Bronchial epithelial cell (primary cell): ENCODE measurements around the gene REV3L. TPM values are rescaled to one million over a fixed set of nuclear protein-coding genes. Genes with fewer than 3 reads are reported as not detected.

Experiments
- DNase-seq: peaks from one replicate; pipeline ENCODE4 v3.0.0-alpha.2; 2010; ENCODE audit warnings: low read depth
- FAIRE-seq: peaks from 2 replicates; lab custom pipeline; 2011; peaks lifted over from hg19 to GRCh38; lab: Jason Lieb, UNC
- H3K27me3 ChIP-seq: 2 replicates; pipeline ENCODE4 v1.5.1; 2011; ENCODE audit warnings: low read length; ENCODE audit not compliant: control insufficient read depth, insufficient read depth
- H3K36me3 ChIP-seq: 2 replicates; pipeline ENCODE4 v1.5.1; 2011; ENCODE audit warnings: low read length; ENCODE audit not compliant: control insufficient read depth, insufficient read depth
- H3K4me3 ChIP-seq: 2 replicates; pipeline ENCODE4 v1.5.1; 2011; ENCODE audit warnings: mild to moderate bottlenecking, low read depth, low read length, control low read depth
- total RNA-seq: library from RNA; depleted of rRNA; stranded (reverse); fragments of >200 nt; gene quantifications from 2 replicates; pipeline ENCODE4 v1.2.1, GENCODE V29; 2014
- TF ChIP-seq, protein P1 (sequence below): IDR thresholded peaks from 2 replicates; pipeline ENCODE4 v1.5.1; 2011; ENCODE audit warnings: mild to moderate bottlenecking, moderate library complexity, low read length, control low read depth, inconsistent platforms; ENCODE audit not compliant: insufficient read depth, severe bottlenecking

Gene REV3L
- total RNA-seq, 1 donor from 2014 or later, result 8.4 TPM

DNA sequence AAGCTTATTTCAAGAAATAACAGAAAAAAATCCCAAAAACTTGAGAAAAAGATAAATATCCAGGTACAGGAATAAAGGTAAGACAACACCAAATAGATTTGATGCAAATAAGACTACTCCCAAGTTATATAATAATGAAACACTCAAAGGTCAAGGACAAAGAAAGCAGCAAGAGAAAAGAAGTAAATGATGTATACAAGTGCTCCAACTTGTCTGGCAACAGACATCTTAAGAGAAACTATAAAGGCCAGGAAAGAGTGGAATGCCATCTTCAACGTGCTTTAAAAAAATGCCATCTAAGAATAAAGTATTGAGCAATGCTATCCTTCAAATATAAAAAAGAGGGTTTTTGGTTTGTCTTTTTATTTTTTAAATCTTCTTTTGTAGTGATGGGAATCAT, 54.2 kb downstream of the REV3L start:
- FAIRE-seq, result no peak

DNA sequence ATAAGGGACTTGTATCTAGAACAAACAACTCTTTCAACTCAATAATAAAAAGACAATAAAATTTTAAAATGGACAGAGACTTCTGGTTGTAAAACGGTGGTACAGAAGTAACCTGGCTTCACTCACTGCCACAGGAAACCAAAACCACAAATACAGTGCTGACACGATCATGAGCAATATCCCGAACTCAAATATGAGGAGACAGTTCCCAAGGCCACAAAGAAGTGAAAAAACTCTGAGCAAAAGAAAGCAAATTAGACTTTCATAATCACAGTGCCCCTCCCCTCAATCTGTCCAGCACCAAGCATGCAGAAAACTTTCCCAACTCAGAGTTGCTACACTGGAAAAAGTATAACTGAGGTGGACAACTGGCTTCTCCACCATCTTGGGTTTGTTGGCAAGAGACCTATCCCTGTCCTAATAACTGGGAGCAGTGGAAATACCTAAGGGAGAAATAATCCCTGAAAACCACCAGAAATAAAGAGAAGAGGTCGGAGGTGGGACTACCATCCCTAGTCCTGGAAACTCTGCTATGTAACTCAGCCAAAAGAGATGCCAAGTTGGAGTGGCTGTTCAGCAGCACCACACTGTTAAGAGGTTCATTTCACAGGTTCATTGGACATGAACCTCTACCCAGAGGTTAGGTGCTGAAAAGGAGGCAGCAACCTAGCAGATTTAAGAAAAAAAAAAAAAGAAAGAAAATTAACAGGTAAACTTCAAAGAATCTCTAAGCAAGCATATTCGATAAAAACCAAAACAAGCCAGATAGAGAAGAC, 55.5 kb downstream of the REV3L start:
- H3K36me3 ChIP-seq, result no peaks in the 10 kb centered on the region
- no peak for FAIRE-seq
- peak; percentile 93 for DNase-seq
- no peak overlapping the region for H3K4me3 ChIP-seq
- H3K27me3 ChIP-seq, result no peaks in the 10 kb centered on the region
- TF ChIP-seq, protein P1, sequence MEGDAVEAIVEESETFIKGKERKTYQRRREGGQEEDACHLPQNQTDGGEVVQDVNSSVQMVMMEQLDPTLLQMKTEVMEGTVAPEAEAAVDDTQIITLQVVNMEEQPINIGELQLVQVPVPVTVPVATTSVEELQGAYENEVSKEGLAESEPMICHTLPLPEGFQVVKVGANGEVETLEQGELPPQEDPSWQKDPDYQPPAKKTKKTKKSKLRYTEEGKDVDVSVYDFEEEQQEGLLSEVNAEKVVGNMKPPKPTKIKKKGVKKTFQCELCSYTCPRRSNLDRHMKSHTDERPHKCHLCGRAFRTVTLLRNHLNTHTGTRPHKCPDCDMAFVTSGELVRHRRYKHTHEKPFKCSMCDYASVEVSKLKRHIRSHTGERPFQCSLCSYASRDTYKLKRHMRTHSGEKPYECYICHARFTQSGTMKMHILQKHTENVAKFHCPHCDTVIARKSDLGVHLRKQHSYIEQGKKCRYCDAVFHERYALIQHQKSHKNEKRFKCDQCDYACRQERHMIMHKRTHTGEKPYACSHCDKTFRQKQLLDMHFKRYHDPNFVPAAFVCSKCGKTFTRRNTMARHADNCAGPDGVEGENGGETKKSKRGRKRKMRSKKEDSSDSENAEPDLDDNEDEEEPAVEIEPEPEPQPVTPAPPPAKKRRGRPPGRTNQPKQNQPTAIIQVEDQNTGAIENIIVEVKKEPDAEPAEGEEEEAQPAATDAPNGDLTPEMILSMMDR, result no peak

More for the DNA sequence above, 54.2 kb downstream of the REV3L start:
- no peak overlapping the region for H3K4me3 ChIP-seq
- no peaks in the 10 kb centered on the region for H3K27me3 ChIP-seq
- H3K36me3 ChIP-seq, result no peaks in the 10 kb centered on the region
- TF ChIP-seq, protein P1, result no peak
- no peak for DNase-seq

DNA sequence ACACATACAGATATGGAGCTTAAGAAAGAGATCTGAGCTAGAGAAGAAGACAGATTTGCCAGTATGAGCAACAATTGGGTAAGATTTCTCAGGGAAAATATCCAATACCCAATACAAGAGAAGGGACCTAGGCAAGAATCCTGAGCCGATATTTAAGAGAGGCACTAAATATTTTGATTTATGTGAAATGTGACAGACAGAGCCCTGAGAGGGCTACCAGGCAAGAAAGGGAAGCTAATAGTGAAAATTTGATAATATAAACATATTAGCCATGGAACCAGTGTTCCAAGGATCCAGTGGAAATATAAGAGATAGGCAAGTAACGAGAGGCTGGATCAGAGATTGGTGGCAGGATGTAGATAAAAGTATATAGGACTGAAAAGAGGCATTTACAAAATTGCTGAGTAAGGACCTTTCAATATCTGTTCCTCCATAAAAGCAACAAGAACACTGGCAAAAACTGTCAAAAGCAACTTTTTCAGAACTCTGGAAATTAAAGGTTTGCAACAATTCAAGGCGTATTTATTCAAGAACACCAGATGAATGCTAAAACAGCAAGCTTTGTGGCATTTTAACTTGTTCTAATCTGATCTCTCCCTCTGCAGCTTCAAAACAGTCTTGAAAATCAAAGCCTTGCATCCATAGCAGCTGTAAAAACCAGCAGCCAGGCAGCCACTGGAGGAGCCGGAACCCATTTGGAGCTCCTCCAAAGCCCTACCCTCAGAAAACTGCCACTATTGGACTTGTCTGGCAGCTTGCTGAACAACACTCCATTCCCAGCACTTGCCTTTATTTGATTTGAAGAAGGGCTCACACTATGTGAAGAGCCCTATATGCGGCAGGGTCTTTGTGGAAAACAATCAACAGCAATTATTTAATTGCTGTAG, 58.8 kb downstream of the REV3L start:
- FAIRE-seq (no peak), DNase-seq (peak; percentile 18)
- Histone ChIP-seq H3K27me3 (no peaks in the 10 kb centered on the region), H3K4me3 (no peak overlapping the region), H3K36me3 (no peaks in the 10 kb centered on the region)
- TF ChIP-seq, protein P1, result no peak

DNA sequence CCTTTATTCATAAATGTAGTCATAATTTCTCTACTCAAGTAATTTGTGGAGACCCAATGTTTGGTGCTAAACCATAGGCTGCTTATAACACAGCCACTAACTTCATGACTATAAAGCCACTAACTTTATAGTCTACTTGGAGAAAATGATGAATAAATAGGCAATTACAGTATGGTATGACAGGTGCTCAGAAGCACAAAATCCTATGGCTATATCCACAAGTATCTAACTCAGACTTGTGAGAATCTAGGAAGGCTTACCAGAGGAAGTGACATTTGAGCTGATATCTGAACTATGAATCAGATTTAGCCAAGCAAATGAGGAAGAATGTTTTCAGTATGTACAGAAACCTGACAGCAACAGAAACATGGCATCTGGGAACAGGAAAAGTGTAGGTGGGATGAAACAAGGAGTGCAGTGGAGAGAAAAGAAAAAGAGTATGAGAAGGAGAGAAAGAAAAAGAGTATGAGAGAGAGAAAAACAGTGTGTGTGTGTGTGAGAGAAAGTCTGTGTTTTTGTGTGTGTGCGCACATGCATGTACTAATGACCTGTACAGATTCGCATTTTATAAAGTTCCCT, 59.9 kb downstream of the REV3L start:
- DNase-seq (peak; percentile 64), FAIRE-seq (no peak)
- H3K27me3 ChIP-seq, result no peaks in the 10 kb centered on the region
- no peak overlapping the region for H3K4me3 ChIP-seq
- TF ChIP-seq, protein P1, result no peak
- no peaks in the 10 kb centered on the region for H3K36me3 ChIP-seq

DNA sequence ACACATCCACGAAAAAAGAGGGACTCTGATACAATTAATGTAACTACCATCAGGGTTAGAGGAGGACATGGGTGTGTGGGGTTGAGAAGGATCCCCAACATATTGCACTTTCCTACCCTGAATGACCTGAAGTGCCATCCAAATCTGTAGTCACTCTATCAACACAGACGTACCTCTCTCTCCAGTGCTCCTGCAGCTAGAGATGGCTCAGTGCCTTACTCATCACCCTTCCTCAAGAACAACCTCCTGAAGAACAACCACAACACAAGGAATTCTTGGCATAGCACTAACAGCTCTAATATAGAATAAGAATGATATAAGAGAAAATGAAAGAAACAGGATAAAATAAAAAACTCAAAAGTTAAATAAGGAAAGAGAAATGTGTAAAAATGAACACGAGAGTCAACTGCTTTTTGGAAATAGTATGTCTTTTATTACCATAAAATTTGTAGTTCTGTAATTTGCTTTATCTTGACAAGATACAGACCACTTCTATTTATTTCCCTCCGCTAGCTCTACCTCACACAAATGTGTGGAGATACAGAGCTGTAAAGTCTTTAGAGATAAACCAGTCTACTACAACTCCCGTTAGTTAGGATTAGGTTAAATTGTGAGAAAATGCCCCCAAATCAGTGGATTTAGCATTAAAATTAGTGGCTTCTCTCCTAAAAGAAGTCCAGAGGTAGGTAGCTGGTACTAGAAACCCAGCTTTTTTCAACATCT, 63.9 kb downstream of the REV3L start:
- Histone ChIP-seq H3K36me3 (no peaks in the 10 kb centered on the region), H3K27me3 (no peaks in the 10 kb centered on the region), H3K4me3 (no peak overlapping the region)
- FAIRE-seq (no peak), DNase-seq (peak; percentile 79)
- TF ChIP-seq, protein P1, result no peak
